ENCODE measurements around the gene NT5E. TPM values are rescaled to one million over a fixed set of nuclear protein-coding genes. Genes with fewer than 3 reads are reported as not detected.

The NT5E gene
- total RNA-seq, 1 donor from 2014 or later, result 38.2 TPM

DNA sequence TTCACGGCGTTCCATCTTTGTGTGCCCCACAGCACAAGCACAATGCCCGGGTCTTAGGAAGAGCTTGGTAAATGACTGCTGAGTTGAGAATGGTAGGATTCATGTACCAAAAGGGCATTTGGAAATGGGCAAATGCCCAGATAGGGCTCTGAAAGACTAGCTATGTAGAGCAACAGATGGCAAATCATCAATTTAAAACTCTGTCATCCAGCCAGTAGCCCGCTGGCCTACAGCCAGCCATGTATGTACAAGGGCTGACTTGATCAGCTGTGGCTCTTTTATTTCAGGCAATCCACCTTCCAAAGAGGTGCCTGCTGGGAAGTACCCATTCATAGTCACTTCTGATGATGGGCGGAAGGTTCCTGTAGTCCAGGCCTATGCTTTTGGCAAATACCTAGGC is 35.1 kb downstream of the NT5E start:
- Mint-ChIP-seq H3K27me3 (no peaks in the 10 kb centered on the region), H3K4me3 (ENCODE audit: low read depth) (no peak overlapping the region), H3K9me3 (ENCODE audit: low read depth) (no peaks in the 10 kb centered on the region), H3K36me3 (ENCODE audit: insufficient read depth) (peaks cover 2% of the 10 kb centered on the region), H3K4me1 (ENCODE audit: low read depth) (peaks cover 6% of the 10 kb centered on the region), H3K27ac (no peak overlapping the region)
- TF ChIP-seq, protein P1, sequence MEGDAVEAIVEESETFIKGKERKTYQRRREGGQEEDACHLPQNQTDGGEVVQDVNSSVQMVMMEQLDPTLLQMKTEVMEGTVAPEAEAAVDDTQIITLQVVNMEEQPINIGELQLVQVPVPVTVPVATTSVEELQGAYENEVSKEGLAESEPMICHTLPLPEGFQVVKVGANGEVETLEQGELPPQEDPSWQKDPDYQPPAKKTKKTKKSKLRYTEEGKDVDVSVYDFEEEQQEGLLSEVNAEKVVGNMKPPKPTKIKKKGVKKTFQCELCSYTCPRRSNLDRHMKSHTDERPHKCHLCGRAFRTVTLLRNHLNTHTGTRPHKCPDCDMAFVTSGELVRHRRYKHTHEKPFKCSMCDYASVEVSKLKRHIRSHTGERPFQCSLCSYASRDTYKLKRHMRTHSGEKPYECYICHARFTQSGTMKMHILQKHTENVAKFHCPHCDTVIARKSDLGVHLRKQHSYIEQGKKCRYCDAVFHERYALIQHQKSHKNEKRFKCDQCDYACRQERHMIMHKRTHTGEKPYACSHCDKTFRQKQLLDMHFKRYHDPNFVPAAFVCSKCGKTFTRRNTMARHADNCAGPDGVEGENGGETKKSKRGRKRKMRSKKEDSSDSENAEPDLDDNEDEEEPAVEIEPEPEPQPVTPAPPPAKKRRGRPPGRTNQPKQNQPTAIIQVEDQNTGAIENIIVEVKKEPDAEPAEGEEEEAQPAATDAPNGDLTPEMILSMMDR (IDR thresholded peaks at IDR 0.05; ENCODE audit: unreplicated experiment), result no peak
- DNase-seq (ENCODE audit: low spot score, unreplicated experiment), result no peak

DNA sequence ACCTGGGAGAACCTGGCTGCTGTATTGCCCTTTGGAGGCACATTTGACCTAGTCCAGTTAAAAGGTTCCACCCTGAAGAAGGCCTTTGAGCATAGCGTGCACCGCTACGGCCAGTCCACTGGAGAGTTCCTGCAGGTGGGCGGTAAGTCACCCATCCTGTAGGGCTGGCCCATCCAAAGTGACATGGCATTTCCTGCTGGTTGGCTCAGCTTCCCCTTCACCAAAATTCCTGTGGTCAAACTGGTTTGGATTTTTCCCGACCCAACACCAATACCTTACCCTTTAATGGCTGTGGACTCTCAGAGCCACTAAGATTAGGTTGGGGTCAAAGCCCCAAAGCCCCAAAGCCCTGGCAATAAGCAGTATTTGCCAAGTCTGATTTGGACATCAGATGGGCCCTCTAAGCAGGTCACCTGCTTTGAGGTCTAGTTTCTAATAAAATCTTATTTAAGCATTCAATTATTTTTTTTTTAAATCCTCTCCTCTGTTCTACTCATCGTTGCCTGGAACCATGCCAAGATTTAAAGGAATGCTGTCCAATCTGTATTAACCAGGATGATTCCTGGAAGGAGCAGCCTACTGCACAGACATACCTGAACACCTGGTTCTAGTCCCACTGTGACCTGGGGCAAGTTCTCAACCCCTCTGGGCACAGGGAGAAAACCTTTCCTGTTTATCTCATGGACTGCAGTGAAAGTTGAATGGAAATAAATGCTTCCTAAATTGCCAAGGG is 40.8 kb downstream of the NT5E start:
- TF ChIP-seq, protein P1 (IDR thresholded peaks at IDR 0.05; ENCODE audit: unreplicated experiment), result no peak
- no peaks in the 10 kb centered on the region for H3K9me3 Mint-ChIP-seq (ENCODE audit: low read depth)
- no peak overlapping the region for H3K27ac Mint-ChIP-seq
- no peaks in the 10 kb centered on the region for H3K27me3 Mint-ChIP-seq
- DNase-seq (ENCODE audit: low spot score, unreplicated experiment), result no peak
- H3K4me3 Mint-ChIP-seq (ENCODE audit: low read depth), result no peak overlapping the region
- H3K36me3 Mint-ChIP-seq (ENCODE audit: insufficient read depth), result peaks cover 4% of the 10 kb centered on the region
- no peaks in the 10 kb centered on the region for H3K4me1 Mint-ChIP-seq (ENCODE audit: low read depth)

DNA sequence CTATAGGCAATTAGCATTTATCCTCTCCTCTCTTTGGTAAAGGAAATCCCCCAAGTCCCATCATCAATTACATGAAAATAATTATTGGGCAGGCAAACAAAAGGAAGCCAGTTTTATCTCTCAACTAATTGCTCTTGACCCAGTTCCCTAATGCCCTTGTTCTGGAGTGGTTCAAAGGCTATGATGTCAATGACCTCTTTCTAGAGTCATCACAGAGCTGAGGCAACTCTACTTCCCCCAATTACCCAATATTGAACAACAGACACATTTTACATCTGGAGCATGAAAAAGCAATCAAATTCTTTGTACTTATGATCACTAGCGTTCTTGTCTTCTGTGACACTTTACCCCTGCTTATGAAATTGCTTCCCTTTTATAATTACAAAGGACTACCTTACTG is 43.5 kb downstream of the NT5E start:
- H3K27ac Mint-ChIP-seq, result no peak overlapping the region
- H3K27me3 Mint-ChIP-seq, result no peaks in the 10 kb centered on the region
- DNase-seq (ENCODE audit: low spot score, unreplicated experiment), result no peak
- H3K36me3 Mint-ChIP-seq (ENCODE audit: insufficient read depth), result peaks cover 24% of the 10 kb centered on the region
- no peak overlapping the region for H3K4me3 Mint-ChIP-seq (ENCODE audit: low read depth)
- TF ChIP-seq, protein P1 (IDR thresholded peaks at IDR 0.05; ENCODE audit: unreplicated experiment), result no peak
- peaks cover 17% of the 10 kb centered on the region for H3K9me3 Mint-ChIP-seq (ENCODE audit: low read depth)
- no peaks in the 10 kb centered on the region for H3K4me1 Mint-ChIP-seq (ENCODE audit: low read depth)

DNA sequence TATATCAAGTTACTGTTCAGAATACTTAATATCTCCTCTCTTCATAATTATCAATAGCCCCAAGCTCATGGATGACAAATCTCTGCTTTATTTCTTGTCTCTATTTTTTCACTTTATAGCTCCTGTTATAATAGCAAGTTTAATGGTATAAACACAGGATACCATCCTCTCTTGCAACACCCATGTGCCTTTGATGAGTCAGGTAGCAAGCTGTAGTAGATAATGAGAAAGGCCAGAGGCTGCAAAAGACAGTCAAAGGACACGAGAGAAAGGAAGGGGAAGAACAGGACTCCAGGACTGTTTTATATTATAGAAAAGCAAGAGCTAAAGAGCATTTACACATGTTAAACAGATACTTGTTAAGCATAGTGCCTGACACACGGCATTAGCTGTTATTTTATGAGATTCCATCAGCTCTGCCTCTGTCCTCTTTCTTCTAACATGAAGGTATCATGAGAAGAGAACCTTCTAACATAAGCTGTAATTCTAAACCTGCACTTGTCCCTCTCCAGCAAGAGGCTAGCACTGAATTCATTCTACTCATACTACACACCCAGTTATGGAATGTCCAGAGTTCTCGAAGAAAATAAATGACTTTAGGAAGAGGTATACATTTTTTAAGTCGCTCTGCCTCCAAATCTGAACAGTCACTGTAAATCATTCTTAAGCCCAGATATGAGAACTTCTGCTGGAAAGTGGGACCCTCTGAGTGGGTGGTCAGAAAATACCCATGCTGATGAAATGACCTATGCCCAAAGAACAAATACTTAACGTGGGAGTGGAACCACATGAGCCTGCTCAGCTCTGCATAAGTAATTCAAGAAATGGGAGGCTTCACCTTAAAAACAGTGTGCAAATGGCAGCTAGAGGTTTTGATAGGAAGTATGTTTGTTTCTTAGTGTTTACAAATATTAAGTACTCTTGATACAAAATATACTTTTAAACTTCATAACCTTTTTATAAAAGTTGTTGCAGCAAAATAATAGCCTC is 45.0 kb downstream of the NT5E start:
- peaks cover 26% of the 10 kb centered on the region for H3K36me3 Mint-ChIP-seq (ENCODE audit: insufficient read depth)
- H3K27me3 Mint-ChIP-seq, result no peaks in the 10 kb centered on the region
- H3K27ac Mint-ChIP-seq, result no peak overlapping the region
- TF ChIP-seq, protein P1 (IDR thresholded peaks at IDR 0.05; ENCODE audit: unreplicated experiment), result no peak
- H3K4me1 Mint-ChIP-seq (ENCODE audit: low read depth), result no peaks in the 10 kb centered on the region
- H3K4me3 Mint-ChIP-seq (ENCODE audit: low read depth), result no peak overlapping the region
- H3K9me3 Mint-ChIP-seq (ENCODE audit: low read depth), result peaks cover 17% of the 10 kb centered on the region
- no peak for DNase-seq (ENCODE audit: low spot score, unreplicated experiment)

DNA sequence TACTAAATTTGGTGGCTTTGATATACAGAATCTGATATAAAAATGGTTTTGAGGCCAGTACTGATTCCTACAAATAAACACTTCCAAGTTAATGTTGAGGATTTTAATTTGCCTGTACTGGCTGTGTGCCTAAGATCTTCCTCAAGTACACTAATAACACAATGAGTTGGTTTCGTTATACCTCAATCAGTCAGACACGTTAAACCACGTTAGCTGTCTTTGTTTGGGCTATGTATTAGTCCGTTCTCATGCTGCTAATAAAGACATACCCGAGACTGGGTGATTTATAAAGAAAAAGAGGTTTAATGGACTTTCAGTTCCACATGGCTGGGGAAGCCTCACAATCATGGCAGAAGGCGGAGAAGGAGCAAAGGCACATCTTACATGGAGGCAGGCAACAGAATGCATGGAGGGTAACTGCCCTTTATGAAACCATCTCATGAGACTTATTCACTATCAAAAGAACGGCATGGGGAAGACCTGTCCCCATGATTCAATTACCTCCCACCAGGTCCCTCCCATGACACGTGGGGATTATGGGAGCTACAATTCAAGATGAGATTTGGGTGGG is 46.2 kb downstream of the NT5E start:
- Mint-ChIP-seq H3K27me3 (no peaks in the 10 kb centered on the region), H3K36me3 (ENCODE audit: insufficient read depth) (peaks cover 26% of the 10 kb centered on the region)
- TF ChIP-seq, protein P1 (IDR thresholded peaks at IDR 0.05; ENCODE audit: unreplicated experiment), result no peak

More for the DNA sequence above, 46.2 kb downstream of the NT5E start:
- DNase-seq (ENCODE audit: low spot score, unreplicated experiment), result no peak
- Mint-ChIP-seq H3K27ac (no peak overlapping the region), H3K4me3 (ENCODE audit: low read depth) (no peak overlapping the region), H3K4me1 (ENCODE audit: low read depth) (no peaks in the 10 kb centered on the region), H3K9me3 (ENCODE audit: low read depth) (peaks cover 17% of the 10 kb centered on the region)
